Measurements from ENCODE around the gene TGM5.
"Not testable (repeated sequence)": the region's sequence is repeated elsewhere in the genome, so short reads cannot be mapped to it uniquely, and the experiment has no call there.

GRCh38 chr15:43271908-43272307, 5.2 kb upstream of the TGM5 start:
- TF ChIP-seq CTCF (IDR thresholded peaks at IDR 0.05; ENCODE audit: low read depth, low read length, poor library complexity, severe bottlenecking); EZH2phosphoT487 (IDR thresholded peaks at IDR 0.05; ENCODE audit: borderline replicate concordance, low read length): not testable (repeated sequence)

Measured in DOHH2 (cell line).